HCT116 (cell line): ENCODE results near the gene TFE3.

Experiments used
- CTCF ChIP-seq, 3 experiments: fragments of 200-600 bp in 1 of 3; sonication (generic) in 1 of 3; IDR thresholded peaks in 2 of 3; conservative IDR thresholded peaks in 1 of 3; 2 replicates each; pipeline ENCODE4 v1.5.1; 2012 to 2017; ENCODE audit warnings: low read depth in 2 of 3, low read length in 2 of 3, antibody characterized with exemption in 1 of 3, borderline replicate concordance in 1 of 3, control low read depth in 1 of 3, mild to moderate bottlenecking in 1 of 3, mixed read lengths in 1 of 3, mixed run types in 1 of 3, moderate library complexity in 1 of 3; ENCODE audit not compliant: insufficient read depth in 1 of 3
- EZH2 ChIP-seq: fragments of 200-600 bp; sonication (generic); IDR thresholded peaks from 2 replicates; pipeline ENCODE4 v1.6.1; 2017; ENCODE audit warnings: antibody characterized with exemption, mixed run types
- EZH2phosphoT487 ChIP-seq: fragments of 200-600 bp; IDR thresholded peaks from 2 replicates; pipeline ENCODE4 v1.6.1; 2018; ENCODE audit warnings: antibody characterized with exemption, borderline replicate concordance
- JUND ChIP-seq: IDR thresholded peaks from 2 replicates; pipeline ENCODE4 v1.6.1; 2012
- POLR2AphosphoS5 ChIP-seq: IDR thresholded peaks from 2 replicates; pipeline ENCODE4 v1.6.1; 2011; ENCODE audit warnings: mild to moderate bottlenecking, low read depth, low read length, moderate library complexity
- SIN3A ChIP-seq: IDR thresholded peaks from 2 replicates; pipeline ENCODE4 v1.6.1; 2012; ENCODE audit warnings: low read depth

DNA sequence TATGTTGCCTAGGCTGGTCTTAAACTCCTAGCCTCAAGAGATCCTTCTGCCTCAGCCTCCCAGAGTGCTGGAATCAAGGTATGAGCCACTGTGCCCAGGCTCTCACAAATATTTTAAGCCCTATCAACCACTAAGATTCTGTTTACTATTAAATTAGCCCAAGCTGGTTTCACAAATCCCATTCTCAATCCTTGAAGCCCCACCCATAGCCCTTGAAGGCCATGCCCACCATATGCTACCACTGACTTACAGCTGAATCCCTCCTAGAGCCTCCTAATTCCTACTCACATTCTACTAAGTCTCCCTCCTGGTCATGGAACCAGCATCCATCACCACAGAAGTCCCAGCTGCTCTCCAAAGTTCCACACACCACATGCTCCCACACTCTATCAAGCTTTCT is 50.8 kb downstream of the TFE3 start:
- TF ChIP-seq CTCF (IDR thresholded peaks at IDR 0.05 in 2 of 3, conservative IDR thresholded peaks at IDR 0.05 in 1 of 3; ENCODE audit: borderline replicate concordance in 1 of 3, insufficient read depth in 1 of 3, low read depth in 2 of 3, low read length in 2 of 3) (no peak), JUND (no peak), SIN3A (no peak), POLR2AphosphoS5 (no peak), EZH2 (no peak), EZH2phosphoT487 (no peak)
